Body of pancreas (tissue), 4 donors: Measurements from ENCODE around the gene TMEM63A.

Source experiments
- POLR2A ChIP-seq, 3 donors: fragments of 450-650 bp; IDR thresholded peaks; one replicate each; pipeline ENCODE4 v1.6.1; 2016; ENCODE audit warnings: antibody characterized with exemption in 3 of 3, mild to moderate bottlenecking in 2 of 3
- TF ChIP-seq, protein P1 (sequence below), 7 experiments: fragments of 450-650 bp in 4 of 7; fragments of 200-600 bp in 3 of 7; sonication (generic) in 3 of 7; IDR thresholded peaks; one replicate each; pipeline ENCODE4 v1.5.1; 2016 to 2019; ENCODE audit warnings: antibody characterized with exemption in 7 of 7

DNA sequence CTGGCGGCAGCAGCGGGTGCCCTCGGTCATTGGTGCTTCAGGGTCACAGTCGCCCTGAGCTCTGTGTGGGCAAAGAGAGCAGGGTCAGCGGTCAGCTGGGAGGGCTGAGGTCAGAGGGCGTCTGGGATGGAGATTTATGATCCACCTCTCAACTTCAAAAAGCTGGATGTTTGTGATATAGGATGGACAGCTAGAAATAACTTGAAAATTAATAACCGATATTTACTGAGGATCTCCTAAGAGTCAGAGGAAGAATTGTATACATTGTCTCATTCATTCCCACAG, 4.8 kb upstream of the TMEM63A start:
- TF ChIP-seq, protein P1, sequence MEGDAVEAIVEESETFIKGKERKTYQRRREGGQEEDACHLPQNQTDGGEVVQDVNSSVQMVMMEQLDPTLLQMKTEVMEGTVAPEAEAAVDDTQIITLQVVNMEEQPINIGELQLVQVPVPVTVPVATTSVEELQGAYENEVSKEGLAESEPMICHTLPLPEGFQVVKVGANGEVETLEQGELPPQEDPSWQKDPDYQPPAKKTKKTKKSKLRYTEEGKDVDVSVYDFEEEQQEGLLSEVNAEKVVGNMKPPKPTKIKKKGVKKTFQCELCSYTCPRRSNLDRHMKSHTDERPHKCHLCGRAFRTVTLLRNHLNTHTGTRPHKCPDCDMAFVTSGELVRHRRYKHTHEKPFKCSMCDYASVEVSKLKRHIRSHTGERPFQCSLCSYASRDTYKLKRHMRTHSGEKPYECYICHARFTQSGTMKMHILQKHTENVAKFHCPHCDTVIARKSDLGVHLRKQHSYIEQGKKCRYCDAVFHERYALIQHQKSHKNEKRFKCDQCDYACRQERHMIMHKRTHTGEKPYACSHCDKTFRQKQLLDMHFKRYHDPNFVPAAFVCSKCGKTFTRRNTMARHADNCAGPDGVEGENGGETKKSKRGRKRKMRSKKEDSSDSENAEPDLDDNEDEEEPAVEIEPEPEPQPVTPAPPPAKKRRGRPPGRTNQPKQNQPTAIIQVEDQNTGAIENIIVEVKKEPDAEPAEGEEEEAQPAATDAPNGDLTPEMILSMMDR (IDR thresholded peaks at IDR 0.05), result no peak
- no peak for TF ChIP-seq POLR2A (IDR thresholded peaks at IDR 0.05)
